ENCODE measurements around the gene ADK. TPM values are rescaled to one million over a fixed set of nuclear protein-coding genes. Genes with fewer than 3 reads are reported as not detected.

ADK gene
- total and polyA plus RNA-seq, 2 experiments from 2014 or later = 39.9 to 53.0 TPM

DNA sequence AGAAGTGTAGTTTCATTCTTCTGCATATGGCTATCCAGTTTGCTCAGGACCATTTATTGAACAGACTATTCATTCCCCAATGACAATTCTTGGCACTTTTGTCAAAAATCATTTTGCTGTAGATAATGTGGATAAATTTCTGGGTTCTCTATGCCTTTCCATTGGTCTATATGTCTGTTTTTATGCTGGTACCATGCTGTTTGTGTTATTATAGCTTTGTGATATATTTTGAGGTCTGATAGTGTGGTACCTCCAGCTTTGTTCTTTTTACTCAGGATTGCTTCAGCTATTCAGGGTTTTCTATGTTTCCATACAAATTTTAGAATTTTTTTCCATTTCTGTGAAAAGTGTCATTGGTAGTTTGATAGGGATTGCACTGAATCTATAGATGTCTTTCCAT, 360.0 kb downstream of the ADK start (continued):
- TF ChIP-seq, protein P1, sequence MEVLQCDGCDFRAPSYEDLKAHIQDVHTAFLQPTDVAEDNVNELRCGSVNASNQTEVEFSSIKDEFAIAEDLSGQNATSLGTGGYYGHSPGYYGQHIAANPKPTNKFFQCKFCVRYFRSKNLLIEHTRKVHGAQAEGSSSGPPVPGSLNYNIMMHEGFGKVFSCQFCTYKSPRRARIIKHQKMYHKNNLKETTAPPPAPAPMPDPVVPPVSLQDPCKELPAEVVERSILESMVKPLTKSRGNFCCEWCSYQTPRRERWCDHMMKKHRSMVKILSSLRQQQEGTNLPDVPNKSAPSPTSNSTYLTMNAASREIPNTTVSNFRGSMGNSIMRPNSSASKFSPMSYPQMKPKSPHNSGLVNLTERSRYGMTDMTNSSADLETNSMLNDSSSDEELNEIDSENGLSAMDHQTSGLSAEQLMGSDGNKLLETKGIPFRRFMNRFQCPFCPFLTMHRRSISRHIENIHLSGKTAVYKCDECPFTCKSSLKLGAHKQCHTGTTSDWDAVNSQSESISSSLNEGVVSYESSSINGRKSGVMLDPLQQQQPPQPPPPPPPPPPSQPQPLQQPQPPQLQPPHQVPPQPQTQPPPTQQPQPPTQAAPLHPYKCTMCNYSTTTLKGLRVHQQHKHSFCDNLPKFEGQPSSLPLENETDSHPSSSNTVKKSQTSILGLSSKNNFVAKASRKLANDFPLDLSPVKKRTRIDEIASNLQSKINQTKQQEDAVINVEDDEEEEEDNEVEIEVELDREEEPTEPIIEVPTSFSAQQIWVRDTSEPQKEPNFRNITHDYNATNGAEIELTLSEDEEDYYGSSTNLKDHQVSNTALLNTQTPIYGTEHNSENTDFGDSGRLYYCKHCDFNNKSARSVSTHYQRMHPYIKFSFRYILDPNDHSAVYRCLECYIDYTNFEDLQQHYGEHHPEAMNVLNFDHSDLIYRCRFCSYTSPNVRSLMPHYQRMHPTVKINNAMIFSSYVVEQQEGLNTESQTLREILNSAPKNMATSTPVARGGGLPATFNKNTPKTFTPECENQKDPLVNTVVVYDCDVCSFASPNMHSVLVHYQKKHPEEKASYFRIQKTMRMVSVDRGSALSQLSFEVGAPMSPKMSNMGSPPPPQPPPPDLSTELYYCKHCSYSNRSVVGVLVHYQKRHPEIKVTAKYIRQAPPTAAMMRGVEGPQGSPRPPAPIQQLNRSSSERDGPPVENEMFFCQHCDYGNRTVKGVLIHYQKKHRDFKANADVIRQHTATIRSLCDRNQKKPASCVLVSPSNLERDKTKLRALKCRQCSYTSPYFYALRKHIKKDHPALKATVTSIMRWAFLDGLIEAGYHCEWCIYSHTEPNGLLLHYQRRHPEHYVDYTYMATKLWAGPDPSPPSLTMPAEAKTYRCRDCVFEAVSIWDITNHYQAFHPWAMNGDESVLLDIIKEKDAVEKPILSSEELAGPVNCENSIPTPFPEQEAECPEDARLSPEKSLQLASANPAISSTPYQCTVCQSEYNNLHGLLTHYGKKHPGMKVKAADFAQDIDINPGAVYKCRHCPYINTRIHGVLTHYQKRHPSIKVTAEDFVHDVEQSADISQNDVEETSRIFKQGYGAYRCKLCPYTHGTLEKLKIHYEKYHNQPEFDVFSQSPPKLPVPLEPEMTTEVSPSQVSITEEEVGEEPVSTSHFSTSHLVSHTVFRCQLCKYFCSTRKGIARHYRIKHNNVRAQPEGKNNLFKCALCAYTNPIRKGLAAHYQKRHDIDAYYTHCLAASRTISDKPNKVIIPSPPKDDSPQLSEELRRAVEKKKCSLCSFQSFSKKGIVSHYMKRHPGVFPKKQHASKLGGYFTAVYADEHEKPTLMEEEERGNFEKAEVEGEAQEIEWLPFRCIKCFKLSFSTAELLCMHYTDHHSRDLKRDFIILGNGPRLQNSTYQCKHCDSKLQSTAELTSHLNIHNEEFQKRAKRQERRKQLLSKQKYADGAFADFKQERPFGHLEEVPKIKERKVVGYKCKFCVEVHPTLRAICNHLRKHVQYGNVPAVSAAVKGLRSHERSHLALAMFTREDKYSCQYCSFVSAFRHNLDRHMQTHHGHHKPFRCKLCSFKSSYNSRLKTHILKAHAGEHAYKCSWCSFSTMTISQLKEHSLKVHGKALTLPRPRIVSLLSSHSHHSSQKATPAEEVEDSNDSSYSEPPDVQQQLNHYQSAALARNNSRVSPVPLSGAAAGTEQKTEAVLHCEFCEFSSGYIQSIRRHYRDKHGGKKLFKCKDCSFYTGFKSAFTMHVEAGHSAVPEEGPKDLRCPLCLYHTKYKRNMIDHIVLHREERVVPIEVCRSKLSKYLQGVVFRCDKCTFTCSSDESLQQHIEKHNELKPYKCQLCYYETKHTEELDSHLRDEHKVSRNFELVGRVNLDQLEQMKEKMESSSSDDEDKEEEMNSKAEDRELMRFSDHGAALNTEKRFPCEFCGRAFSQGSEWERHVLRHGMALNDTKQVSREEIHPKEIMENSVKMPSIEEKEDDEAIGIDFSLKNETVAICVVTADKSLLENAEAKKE (CRISPR knock-in tag; IDR thresholded peaks at IDR 0.05) = no peak
- TF ChIP-seq, protein P2, sequence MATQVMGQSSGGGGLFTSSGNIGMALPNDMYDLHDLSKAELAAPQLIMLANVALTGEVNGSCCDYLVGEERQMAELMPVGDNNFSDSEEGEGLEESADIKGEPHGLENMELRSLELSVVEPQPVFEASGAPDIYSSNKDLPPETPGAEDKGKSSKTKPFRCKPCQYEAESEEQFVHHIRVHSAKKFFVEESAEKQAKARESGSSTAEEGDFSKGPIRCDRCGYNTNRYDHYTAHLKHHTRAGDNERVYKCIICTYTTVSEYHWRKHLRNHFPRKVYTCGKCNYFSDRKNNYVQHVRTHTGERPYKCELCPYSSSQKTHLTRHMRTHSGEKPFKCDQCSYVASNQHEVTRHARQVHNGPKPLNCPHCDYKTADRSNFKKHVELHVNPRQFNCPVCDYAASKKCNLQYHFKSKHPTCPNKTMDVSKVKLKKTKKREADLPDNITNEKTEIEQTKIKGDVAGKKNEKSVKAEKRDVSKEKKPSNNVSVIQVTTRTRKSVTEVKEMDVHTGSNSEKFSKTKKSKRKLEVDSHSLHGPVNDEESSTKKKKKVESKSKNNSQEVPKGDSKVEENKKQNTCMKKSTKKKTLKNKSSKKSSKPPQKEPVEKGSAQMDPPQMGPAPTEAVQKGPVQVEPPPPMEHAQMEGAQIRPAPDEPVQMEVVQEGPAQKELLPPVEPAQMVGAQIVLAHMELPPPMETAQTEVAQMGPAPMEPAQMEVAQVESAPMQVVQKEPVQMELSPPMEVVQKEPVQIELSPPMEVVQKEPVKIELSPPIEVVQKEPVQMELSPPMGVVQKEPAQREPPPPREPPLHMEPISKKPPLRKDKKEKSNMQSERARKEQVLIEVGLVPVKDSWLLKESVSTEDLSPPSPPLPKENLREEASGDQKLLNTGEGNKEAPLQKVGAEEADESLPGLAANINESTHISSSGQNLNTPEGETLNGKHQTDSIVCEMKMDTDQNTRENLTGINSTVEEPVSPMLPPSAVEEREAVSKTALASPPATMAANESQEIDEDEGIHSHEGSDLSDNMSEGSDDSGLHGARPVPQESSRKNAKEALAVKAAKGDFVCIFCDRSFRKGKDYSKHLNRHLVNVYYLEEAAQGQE (IDR thresholded peaks at IDR 0.05; ENCODE audit: unreplicated experiment) = no peak

DNA sequence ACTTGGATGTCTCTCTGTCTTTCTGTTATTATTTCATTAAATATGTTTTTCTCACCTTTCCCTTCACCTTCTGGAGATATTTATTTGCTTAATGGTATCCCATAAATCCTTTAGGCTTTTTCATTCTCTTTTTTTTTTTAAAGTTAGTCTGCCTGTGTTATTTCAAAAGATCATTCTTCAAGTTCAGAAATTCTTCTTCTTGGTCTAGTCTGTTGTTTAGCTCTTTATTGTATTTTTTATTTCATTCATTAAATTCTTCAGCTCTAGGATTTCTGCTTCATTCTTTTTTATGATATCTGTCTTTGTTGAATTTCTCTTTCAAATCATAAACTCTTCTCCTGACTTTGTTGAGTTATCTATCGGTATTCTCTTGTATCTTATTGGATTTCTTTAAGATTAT, 363.3 kb downstream of the ADK start:
- Mint-ChIP-seq H3K4me3 (no peak overlapping the region), H3K9me3 (peaks cover 18% of the 10 kb centered on the region), H3K27ac (no peak overlapping the region), H3K36me3 (ENCODE audit: low read depth) (peaks cover 34% of the 10 kb centered on the region), H3K4me1 (no peaks in the 10 kb centered on the region), H3K27me3 (ENCODE audit: insufficient read depth, low read depth, poor library complexity) (peaks cover 2% of the 10 kb centered on the region)
- TF ChIP-seq POLR2AphosphoS5 (IDR thresholded peaks at IDR 0.05; ENCODE audit: low read depth) (no peak), CREB1 (CRISPR knock-in tag; IDR thresholded peaks at IDR 0.05; ENCODE audit: low read depth) (no peak), STAT1 (IDR thresholded peaks at IDR 0.05; ENCODE audit: unreplicated experiment) (no peak), EZH2 (IDR thresholded peaks at IDR 0.05; ENCODE audit: low read depth, unreplicated experiment) (no peak), EZH2phosphoT487 (IDR thresholded peaks at IDR 0.05; ENCODE audit: unreplicated experiment) (no peak), ZNF331 (CRISPR knock-in tag; IDR thresholded peaks at IDR 0.05; ENCODE audit: low read depth) (no peak)
- TF ChIP-seq, protein P3, sequence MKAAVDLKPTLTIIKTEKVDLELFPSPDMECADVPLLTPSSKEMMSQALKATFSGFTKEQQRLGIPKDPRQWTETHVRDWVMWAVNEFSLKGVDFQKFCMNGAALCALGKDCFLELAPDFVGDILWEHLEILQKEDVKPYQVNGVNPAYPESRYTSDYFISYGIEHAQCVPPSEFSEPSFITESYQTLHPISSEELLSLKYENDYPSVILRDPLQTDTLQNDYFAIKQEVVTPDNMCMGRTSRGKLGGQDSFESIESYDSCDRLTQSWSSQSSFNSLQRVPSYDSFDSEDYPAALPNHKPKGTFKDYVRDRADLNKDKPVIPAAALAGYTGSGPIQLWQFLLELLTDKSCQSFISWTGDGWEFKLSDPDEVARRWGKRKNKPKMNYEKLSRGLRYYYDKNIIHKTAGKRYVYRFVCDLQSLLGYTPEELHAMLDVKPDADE (IDR thresholded peaks at IDR 0.05) = no peak
- no peaks in the 10 kb centered on the region for H3F3A ChIP-seq (replicated peaks; ENCODE audit: low read depth)
- no peaks in the 10 kb centered on the region for H3K4me1 ChIP-seq (ENCODE audit: insufficient read depth)
- no peak overlapping the region for H3K4me2 ChIP-seq
- DNase-seq (ENCODE audit: low spot score) = no peak
- H3K36me3 ChIP-seq (ENCODE audit: insufficient read depth) = 0 out of 2 replicates have a peak, but pooled peaks cover 4% of the 10 kb centered on the region
- no peaks in the 10 kb centered on the region for H3K27me3 ChIP-seq (ENCODE audit: insufficient read depth)
- no peak overlapping the region for H2AFZ ChIP-seq
- H3K9me2 ChIP-seq (ENCODE audit: insufficient read depth) = no peaks in the 10 kb centered on the region
- H3K27ac ChIP-seq (ENCODE audit: low read depth) = no peak overlapping the region
- no peaks in the 10 kb centered on the region for H4K20me1 ChIP-seq (replicated peaks; ENCODE audit: insufficient read depth)
- ATAC-seq = no peak
- H3K79me2 ChIP-seq (replicated peaks; ENCODE audit: insufficient read depth) = no peaks in the 10 kb centered on the region
- H3K4me3 ChIP-seq = no peak overlapping the region
